Lung microvascular endothelial cell (primary cell): ENCODE results near the gene BICD1. TPM values are rescaled to one million over a fixed set of nuclear protein-coding genes. Genes with fewer than 3 reads are reported as not detected.
A peak's percentile ranks its signal among the peaks of the same experiment; 100 is the strongest.
"Not testable (repeated sequence)": the region's sequence is repeated elsewhere in the genome, so short reads cannot be mapped to it uniquely, and the experiment has no call there.

Experiments
- DNase-seq, 2 donors: peaks; one replicate each; pipeline versions ENCODE4 v3.0.0 to v3.0.0-alpha.2; 2010; ENCODE audit warnings: low read depth in 2 of 2
- total RNA-seq: library from RNA; depleted of rRNA; stranded (reverse); fragments of >200 nt; gene quantifications from 2 replicates; pipeline ENCODE4 v1.2.1, GENCODE V29; 2014

The BICD1 gene
- total RNA-seq, 1 donor from 2014 or later = 20.2 TPM

DNA sequence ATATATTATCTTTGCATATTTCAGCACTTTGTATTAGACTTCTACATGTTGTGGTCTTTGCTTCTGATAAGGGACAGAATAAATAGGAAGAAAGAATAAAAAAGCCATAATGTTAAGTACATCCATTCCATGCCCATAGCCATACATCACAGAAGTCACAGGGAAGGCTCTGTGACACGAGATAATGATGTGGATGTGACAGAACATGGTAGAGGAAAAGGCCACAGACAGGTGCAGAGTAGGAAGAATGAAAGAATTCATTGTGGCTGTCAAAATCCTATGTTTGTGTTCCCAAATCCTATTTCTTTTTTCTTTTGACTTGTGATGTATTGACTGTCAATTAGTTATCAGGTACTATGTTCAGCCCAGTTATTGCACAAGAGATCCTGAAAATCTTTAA lies 38.4 kb downstream of the BICD1 start:
- no peak for DNase-seq

DNA sequence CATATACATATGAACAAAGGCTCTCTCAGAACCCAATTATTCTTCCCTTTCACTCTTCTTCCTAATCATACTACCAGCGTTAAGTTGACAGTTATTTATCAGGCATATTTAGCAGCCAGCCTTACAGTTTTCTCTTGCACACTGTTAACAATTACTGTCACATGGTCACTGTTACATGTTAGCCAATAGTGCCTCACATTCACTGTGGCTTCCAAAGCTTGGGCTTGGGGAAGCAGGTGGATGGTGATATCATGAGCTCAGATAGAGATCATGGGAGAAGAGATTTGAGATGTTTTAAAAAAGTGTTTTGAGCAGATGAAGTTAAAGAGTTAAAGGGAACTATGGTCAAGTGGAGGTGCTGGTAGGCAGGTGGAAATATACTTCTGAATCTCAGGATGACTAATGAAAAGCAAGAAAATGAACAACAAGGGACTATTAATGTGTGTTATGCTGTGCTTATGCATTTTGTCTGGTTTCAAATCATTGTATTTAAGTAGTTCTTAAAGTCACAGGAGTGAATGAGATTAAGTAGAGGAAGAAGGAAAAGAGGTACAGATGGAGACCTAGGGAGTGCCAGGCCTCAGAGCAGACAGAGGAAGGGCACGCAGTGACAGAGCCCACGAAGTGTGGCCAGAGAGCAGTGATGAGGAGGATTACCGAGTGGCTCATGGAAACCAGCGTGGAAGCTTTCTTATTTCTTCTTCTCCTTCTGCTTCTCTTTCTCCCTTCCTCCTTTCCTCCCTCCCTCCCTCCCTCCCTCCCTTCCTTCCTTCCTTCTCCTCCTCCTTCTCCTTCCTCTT lies 39.6 kb downstream of the BICD1 start:
- DNase-seq = no peak

DNA sequence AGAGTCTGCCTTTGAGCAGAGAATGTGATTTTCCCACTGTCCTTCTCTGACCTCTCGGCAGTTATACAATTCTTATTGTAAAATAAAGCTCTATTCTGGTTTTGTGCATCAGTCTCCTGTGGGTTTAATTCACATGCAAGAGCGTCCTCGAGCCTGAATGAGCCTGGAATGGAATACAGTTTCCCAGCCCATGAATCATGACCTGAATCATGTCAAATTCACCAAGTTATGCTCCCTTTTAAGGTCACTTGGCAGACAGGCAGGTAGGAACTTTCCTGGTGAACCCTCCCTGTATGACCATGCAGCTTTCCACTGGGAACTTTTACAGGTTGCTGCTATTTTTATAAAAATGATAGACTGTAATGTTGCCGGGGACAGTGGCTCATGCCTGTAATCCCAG lies 41.7 kb downstream of the BICD1 start:
- no peak for DNase-seq

DNA sequence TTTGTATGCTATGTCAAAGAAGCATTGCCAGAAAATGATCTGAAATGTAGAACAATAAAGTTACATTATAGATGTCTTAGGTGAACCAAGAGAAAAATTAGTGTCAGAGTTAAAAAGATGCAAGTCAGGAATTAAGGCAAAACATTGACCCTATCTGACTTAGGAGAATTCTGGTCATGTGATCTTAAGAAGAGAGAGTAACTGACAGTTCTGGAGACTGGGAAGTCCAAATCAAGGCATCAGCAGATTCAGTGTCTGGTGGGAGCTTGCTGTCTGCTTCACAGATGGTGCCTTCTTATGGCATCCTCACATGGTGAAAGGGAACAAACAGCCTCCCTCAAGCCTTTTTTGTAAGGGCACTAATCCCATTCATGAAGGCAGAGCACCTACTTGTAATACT lies 42.8 kb downstream of the BICD1 start:
- no peak for DNase-seq

DNA sequence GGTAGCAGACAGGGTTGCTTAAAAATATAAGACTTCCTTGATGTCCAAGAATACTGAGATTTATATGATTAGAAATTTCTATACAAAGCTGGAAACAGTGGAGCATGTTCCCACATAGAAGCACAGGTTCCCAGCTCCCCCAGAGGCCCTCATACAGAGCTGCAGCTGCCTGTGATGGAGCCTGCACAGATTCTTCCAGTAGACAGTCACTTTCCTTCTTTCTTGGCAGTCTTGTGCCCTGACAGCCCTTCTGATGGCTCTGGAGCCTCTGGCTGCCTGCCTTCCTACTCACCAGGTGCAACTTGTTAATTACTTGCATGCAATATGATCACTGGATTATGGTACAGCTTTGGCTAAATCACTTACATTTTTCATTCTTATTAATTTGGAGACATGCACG lies 44.4 kb downstream of the BICD1 start:
- DNase-seq = no peak

DNA sequence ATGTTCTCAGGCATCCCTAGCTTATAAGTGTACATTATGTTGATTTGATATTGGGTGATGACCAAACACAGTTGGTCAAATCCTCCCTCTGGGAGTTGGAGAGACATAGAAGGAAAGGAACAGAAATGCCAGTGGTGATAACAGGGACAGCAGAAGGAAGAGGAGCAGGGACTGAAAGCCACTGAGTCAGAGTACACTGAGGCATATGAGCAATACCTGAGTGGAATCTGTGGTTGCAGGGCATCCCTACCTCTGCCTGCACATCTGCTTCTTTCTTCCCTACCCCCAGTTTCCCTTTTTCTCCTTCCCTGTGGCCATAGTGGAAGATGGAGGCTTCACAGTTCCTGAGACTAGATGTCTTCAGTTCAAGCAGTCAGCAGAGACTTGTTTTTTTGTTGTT lies 44.9 kb downstream of the BICD1 start:
- DNase-seq = no peak

DNA sequence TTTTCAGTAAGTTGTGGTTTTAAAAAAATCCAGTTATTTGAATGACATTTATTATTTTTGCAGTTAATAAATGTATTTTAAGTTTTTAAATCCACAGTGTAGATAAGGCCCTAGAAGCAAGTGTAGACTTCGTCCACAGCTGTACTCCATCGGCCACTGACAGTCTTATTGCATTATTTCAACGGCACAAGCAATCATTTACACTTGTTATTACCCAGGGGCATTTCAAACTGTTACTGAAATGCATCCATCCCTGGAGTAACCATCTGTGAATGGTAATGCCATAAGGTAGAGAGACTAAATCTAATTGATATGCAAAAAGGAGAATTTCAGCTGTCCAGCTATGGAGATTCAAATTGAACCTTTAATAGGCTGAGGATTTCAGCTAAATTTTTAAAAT lies 48.4 kb downstream of the BICD1 start:
- no peak for DNase-seq

DNA sequence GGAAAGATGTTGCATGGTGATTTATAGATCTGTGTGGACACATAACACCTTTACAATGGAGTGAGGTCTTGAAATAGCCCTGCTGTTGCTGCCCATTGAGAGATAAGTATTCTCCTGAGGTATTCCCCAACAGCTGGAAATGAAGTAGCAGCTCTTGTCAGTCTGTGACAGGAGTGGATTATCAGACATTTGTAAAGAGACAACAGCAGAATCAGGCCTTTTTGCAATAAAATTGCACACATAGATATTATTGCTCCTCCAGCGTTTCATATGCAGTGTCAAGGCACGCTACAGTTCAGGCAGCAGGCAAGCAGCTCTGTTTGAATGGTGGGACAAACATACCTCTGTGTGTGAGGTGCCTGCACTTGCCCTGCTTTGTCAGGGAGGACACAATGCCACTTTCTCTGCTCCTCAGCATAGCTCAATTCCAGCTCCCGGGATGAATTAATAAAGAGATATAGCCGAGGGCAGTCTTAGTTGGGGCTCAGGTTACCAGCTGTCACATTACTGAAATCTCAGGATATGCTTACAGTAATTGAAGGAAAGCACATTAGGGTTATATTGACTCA lies 49.4 kb downstream of the BICD1 start:
- DNase-seq = no peak

DNA sequence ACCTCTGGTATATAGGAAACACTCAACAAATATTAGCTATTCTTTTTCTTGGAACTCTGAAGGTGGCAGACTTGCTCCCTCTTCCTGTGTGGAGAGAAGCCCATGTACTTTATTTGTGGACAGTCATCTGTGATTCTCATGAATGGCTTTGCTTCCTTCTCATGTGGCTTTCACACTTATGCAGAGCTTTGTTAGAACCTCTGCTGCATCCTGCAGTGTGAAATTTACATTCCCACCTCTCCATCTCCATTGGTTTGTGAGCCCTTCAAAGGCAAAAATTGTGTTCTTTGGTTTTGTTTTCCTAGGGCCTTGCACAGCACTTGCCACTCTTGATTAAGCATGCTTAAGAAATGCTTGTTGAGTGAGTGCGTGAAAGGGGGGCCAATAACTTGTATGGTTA lies 51.9 kb downstream of the BICD1 start:
- DNase-seq = no peak

DNA sequence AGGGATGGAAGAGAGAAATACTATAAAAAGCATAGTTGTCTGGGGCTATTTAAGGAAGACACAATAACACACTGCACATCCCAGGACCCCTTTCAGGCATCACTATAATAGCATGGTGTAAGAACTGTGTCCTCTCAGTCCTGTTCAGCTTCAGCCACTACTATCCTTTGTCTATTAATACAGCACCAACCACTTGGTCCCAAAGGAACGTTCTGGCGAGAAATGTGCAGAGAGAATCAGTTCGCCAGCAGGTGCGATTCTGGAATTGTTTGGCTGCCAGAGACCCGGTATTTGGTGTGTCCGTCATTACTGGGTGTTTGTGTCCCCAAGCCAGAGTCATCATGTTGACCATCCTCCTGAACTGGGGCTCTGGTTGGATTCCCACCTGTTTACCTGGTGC lies 52.7 kb downstream of the BICD1 start:
- no peak for DNase-seq

DNA sequence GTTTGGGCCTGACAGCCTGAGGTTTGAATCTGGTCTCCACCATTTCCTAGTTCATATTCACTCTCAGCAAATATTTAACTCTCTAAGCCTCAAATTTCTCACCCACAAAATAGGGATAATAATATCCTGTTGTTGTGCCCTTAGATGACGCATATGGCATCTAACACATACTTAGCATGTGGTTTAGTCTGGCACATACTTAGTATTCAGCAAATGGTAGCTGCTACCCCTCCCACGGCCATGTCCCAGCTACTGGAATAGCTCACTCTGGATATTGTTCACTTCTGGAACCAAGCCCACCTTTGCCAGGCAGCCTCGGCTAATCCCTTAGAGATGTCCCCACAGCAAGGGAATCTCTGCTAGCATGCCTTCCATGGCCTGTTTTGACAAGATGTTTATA lies 53.3 kb downstream of the BICD1 start:
- no peak for DNase-seq

DNA sequence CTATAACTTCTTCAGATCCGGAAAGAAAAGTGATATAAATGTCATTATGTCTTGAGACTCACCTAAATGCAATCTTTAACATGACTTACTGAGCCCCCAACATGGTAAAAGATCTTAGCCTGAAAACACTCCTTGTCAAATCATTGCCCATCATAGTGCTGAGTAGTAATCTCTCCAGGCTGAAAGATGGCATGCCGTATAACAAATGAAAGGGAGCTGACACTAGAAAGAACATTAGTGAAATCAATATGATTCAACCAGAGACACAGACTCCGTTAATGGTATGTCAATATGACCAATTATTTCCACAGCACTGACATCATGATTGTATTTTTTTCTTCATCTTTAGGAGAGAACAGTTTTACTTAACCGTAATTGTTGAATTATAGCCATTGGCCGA lies 54.4 kb downstream of the BICD1 start:
- DNase-seq = no peak

DNA sequence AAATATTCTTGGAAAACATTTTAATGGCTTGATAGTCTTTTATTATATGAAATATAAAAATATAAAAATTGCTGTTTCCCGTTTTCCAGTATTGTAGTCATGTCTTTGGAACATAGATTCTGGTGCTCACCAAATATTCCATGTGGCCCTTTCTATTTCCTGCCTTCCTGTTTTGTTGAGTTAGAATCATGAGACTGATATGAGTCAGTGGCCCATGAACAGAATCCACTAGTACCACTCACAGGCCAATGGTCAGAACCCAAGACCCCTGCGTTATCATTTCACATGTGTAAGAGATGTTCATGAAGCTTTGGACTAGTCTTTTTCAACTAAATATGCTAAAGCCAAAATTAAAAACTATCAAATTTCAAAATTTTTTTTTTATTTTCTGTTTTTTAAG lies 56.9 kb downstream of the BICD1 start:
- peak; percentile 89 to 91 for DNase-seq

DNA sequence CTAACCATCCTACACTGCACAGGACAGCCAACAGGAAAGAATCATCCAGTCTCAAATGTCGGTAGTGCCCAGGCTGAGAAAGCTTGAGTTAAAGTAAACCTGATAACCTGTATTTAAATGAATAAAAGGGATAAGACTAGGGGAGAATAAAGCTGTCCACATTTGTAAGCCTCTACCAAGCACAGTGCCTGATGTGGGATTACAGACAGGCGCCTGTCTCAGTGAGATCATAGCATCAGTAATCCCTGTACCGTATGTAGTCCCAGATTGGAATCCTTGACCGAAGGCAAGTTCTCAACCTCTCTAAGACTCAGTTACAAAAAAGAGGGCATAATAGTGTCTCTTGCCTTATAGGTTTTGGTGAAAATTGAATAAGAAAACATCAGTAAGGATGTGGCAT lies 59.9 kb downstream of the BICD1 start:
- DNase-seq = no peak

DNA sequence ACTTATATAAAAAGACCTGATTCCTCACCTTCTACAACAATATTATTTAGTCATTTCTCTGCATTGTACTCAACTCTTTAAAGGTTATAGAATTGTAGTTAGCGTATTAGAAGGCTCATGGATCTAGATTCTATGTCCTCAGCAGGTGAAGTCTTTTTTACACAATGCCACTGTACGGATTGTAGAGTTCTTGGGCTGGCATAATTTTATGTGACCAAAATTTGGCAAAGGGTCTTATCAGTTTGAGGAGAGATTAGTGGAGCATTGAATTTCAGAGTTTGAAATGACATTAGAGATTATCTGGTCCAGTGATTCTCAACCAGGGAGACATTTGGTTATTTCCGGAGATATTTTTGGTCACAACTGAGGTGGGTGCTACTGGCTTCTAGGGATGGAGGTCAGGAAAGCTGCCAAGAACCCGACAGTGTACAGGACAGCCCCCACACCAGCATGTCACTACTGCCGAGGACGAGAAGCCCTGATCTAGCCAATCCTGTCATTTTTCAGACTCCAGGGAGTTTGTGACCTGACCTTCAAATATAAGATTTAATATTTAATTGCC lies 63.9 kb downstream of the BICD1 start:
- DNase-seq = no peak

DNA sequence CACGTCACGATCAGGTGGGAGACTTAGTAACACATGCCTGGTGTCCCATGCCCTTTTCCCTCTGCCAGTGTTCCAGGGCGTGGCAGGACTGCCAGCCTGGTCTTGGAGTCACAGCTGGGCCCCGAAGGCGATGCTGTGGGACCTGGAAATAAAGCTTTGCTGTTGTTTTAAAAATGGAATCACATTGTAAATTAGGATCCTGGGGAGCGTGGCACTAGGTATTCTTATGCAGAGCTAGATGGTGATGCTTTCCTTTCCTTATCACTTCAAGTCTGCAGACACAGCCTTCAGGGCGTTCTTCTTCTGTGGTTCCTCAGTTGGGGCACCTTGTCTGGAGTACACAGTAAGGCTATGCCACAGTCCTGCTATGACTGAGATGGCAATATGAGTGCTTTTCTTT lies 64.6 kb downstream of the BICD1 start:
- DNase-seq = no peak

DNA sequence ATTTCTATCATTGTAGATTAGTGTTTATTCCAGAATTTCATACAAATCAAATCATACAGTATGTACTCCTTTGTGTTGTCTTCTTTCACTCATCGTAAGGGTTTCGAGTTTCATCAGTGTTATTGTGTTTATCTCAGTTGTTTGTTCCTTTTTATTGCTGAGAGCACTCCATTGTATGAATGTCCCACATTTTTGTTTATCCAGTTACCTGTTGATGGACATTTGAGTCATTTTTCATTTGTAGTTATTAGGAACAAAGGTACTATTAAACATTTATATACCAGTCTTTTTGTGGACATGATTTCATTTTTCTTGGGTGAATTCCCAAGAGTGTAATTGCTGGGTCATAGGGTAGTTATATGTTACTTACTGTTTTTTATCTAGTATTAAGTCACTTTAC lies 70.0 kb downstream of the BICD1 start:
- no peak for DNase-seq

DNA sequence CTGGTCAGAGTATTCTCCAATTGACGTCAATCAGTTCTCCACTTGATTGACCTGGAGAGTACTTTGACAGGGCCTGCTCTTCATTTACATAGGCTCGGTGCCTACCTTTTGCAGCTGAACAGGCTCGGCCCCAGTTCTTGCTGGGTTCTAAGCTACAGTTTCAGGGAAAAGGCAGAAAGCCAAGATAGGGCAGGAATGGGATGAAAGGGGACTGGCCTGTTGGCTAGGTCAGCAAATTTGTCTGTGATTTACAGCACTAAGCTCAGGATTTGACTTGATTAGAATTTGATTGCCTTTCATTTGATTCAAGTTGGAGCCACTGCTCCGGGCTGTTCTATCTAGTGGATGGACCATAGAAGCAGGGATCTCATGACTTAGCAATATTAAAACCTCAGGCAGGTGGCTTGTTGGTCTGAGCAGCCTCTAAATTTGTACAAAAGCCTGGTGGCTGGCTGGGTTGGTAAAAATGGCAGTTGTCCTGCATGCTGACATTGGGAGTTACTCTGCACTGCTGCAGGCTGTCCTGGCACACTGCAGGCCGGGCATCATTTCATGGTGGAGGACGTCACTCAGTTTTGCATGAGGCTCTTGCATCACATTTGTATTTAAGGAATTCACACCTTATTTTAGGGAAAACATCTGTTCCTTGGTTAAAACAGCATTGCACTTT lies 71.8 kb downstream of the BICD1 start:
- no peak for DNase-seq

DNA sequence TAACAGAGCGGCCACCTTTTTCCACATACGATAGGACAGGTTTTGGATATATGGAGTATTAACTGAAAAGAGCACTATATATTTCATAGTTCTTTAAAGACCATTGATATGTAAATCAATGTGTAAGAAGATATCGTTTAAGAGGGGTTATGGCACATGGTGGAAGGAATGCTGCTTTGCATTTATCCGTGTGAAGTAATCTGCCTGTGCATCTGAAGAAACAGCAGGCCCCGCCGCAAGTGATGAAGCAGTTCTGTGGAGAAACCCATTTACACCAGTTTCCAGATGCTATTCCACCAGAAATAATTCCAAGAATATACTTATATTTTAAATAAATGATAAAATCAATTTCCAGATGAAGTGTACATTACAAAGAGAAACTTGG lies 72.4 kb downstream of the BICD1 start:
- no peak for DNase-seq

DNA sequence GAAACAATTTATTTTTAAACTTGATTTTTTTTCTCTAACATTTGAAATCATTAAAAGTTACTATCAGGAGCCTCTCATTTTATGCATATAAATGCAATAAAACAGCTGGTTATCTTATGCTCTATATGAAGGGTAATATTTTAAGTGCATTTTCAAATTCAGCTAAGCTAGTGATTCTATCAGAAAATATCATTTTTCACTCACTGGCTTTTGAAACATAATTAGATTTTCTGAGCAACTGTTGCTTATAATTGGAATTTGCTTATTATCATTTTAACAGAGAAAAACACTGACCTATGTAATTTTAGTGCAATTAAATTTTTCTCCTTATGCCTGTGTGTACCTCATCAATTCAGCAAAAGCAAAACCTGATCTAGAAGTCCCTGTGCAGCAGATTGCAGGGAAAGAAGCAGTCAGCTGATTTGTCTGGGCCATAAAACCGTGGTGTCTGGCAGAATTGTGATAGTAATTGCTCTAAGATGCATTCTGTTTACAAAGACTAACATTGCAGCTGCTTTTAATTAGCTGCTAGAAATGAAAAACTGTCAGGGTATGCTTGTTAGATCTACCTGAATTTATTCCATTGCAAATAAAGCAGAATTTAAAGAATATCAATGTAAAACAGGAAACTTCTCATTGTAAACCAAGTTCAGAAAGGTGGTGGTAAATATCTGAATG lies 75.0 kb downstream of the BICD1 start:
- no peak for DNase-seq

DNA sequence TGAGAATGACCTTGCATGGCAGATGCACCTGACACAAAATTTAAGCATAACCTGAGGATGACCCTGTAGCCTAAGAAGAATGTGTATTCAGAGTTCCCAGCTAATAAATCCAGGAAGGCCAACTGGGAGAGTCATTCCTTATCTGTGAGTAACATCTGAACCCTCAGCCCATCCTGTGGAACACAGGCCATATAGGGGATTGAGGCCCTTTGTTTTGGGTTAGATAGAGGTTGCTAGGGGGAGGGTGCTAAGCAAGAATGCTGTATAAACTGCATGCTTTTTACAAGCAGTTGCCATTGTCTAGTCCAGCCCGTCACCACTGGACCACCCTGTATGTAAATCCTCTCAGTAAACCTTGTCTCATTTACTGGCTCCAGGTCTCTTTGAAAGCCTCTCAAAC lies 77.0 kb downstream of the BICD1 start:
- peak; percentile 45 to 53 for DNase-seq

DNA sequence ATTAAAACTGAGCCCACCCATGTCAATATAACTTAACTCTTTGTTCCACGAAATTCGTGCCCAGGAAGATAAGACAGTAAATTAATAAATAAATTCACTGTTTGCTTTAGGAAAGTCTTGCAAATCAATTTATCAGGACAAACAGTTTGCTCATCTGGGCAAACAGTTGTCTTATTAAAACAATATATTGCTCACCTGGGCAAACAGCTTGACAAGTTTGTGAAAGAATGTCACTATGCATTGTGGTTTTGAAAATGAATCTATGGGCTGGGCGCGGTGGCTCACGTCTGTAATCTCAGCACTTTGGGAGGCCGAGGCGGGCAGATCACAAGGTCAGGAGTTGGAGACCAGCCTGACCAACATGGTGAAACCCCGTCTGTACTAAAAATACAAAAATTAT lies 80.5 kb downstream of the BICD1 start:
- not testable (repeated sequence) for DNase-seq
